Measurements from ENCODE around the gene GART.

DNA sequence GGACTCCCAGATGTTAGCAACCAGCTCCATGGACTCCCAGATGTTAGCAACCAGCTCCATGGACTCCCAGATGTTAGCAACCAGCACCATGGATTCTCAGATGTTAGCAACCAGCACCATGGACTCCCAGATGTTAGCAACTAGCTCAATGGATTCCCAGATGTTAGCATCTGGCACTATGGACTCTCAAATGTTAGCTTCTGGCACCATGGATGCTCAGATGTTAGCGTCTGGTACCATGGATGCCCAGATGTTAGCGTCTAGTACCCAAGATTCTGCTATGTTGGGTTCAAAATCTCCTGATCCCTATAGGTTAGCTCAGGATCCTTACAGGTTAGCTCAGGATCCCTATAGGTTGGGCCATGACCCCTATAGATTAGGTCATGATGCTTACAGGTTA lies 9.7 kb upstream of the GART start:
- TF ChIP-seq CTCF (IDR thresholded peaks at IDR 0.05) (no peak), POLR2A (IDR thresholded peaks at IDR 0.05) (no peak), EP300 (IDR thresholded peaks at IDR 0.05; ENCODE audit: low read depth) (no peak)

All from transverse colon (tissue), 3 donors.